K562 (cell line): ENCODE results near the gene FAM171A1. TPM values are rescaled to one million over a fixed set of nuclear protein-coding genes. Genes with fewer than 3 reads are reported as not detected.

ENCODE experiments used
- ATAC-seq: fragments of 200-7000 bp; cut with Tn5 transposase; 3 replicates; pipeline ENCODE4 v1.9.1; 2020; ENCODE audit warnings: moderate library complexity
- BruUV-seq: library from RNA; stranded (reverse); fragments of 400-500 nt; replicated peaks from 2 replicates; lab custom pipeline; 2021; lab: Mats Ljungman, UMichigan
- CTCF ChIA-PET: fragments of 300-600 bp; formaldehyde crosslinking; extraction: SDS; loops from one replicate; lab custom pipeline; 2021; ENCODE audit warnings: low intra/inter-chr PET ratio; lab: Yijun Ruan, JAX
- POLR2A ChIA-PET: fragments of 300-600, 350-650 bp; sonication (Branson Sonifier 250); formaldehyde crosslinking; extraction: SDS; loops from one replicate; lab custom pipeline; 2021; ENCODE audit warnings: antibody characterized with exemption, inconsistent platforms; lab: Yijun Ruan, JAX
- DNase-seq, 4 experiments: peaks; one replicate each; pipeline versions ENCODE4 v3.0.0 to v3.0.0-alpha.2; 2011 to 2018; ENCODE audit warnings: low spot score in 3 of 4, mixed read lengths in 3 of 4; ENCODE audit errors: extremely low read depth in 1 of 4
- FAIRE-seq: peaks from 2 replicates; lab custom pipeline; 2011; peaks lifted over from hg19 to GRCh38; lab: Jason Lieb, UNC
- H2AFZ ChIP-seq: 2 replicates; pipeline ENCODE4 v1.6.0; 2011; ENCODE audit warnings: low read depth, low read length, control low read depth, inconsistent platforms
- H3K27ac ChIP-seq: fragments of 200-600 bp; 3 replicates; pipeline ENCODE4 v1.8.0; 2011; ENCODE audit warnings: low read depth, mild to moderate bottlenecking, control low read depth, inconsistent platforms, low read length, moderate library complexity, mixed read lengths; ENCODE audit errors: extremely low read depth
- H3K27me3 ChIP-seq, 2 experiments: fragments of 300-600 bp in 1 of 2; 2 replicates in 1 of 2; 3 replicates in 1 of 2; pipeline versions ENCODE4 v1.6.0 to v1.8.0; 2011; ENCODE audit warnings: inconsistent platforms in 2 of 2, low read length in 2 of 2, mild to moderate bottlenecking in 1 of 2, mixed read lengths in 1 of 2, moderate library complexity in 1 of 2; ENCODE audit not compliant: control insufficient read depth in 2 of 2, insufficient read depth in 2 of 2
- H3K36me3 ChIP-seq: fragments of 300-600 bp; 3 replicates; pipeline ENCODE4 v1.8.0; 2011; ENCODE audit warnings: mild to moderate bottlenecking, low read length, inconsistent platforms; ENCODE audit not compliant: control insufficient read depth, insufficient read depth
- H3K4me1 ChIP-seq, 2 experiments: fragments of 200-600 bp in 1 of 2; replicated peaks in 1 of 2; 2 replicates in 1 of 2; 3 replicates in 1 of 2; pipeline versions ENCODE4 v1.5.1 to v1.8.0; 2011; ENCODE audit warnings: inconsistent platforms in 2 of 2, low read length in 2 of 2, mild to moderate bottlenecking in 1 of 2, mixed read lengths in 1 of 2, moderate library complexity in 1 of 2; ENCODE audit not compliant: control insufficient read depth in 2 of 2, insufficient read depth in 2 of 2
- H3K4me2 ChIP-seq: 2 replicates; pipeline ENCODE4 v1.6.1; 2011; ENCODE audit warnings: low read length, control low read depth, inconsistent platforms, mixed read lengths; ENCODE audit not compliant: insufficient read depth
- H3K4me3 ChIP-seq: fragments of 200-600 bp; sonication (generic), shearing (Covaris generic); 2 replicates; pipeline ENCODE4 v1.5.1; 2016; ENCODE audit warnings: control low read depth, inconsistent platforms
- H3K79me2 ChIP-seq: fragments of 200-600 bp; 3 replicates; pipeline ENCODE4 v1.8.0; 2011; ENCODE audit warnings: low read length, inconsistent platforms; ENCODE audit not compliant: control insufficient read depth, insufficient read depth
- H3K9ac ChIP-seq, 2 experiments: 2 replicates each; pipeline versions ENCODE4 v1.6.0 to v1.6.1; 2011; ENCODE audit warnings: low read depth in 2 of 2, low read length in 2 of 2, control low read depth in 1 of 2, inconsistent platforms in 1 of 2, mild to moderate bottlenecking in 1 of 2, mixed read lengths in 1 of 2; ENCODE audit not compliant: insufficient read depth in 1 of 2
- H3K9me1 ChIP-seq: one replicate; pipeline ENCODE4 v1.6.0; 2011; ENCODE audit warnings: inconsistent platforms, mild to moderate bottlenecking, low read length, moderate library complexity; ENCODE audit not compliant: control insufficient read depth, insufficient read depth
- H3K9me3 ChIP-seq: replicated peaks from 2 replicates; pipeline ENCODE4 v1.5.1; 2011; ENCODE audit warnings: low read depth, low read length, inconsistent platforms; ENCODE audit not compliant: control insufficient read depth, insufficient read depth
- H4K20me1 ChIP-seq: replicated peaks from 2 replicates; pipeline ENCODE4 v1.6.1; 2011; ENCODE audit warnings: low read length, inconsistent platforms, mixed read lengths; ENCODE audit not compliant: control insufficient read depth, insufficient read depth
- HDAC6 ChIP-seq: IDR thresholded peaks from 2 replicates; pipeline ENCODE4 v1.6.1; 2012; ENCODE audit warnings: low read depth, mild to moderate bottlenecking, control low read depth, inconsistent platforms, low read length, moderate library complexity
- NUFIP1 ChIP-seq: fragments of 450-650 bp; IDR thresholded peaks from 2 replicates; pipeline ENCODE4 v1.6.1; 2018; ENCODE audit not compliant: partially characterized antibody
- RFX5 ChIP-seq: IDR thresholded peaks from 2 replicates; pipeline ENCODE4 v1.6.1; 2011; ENCODE audit warnings: low read depth, mild to moderate bottlenecking, improper control_type of control experiment, low read length
- SMARCA4 ChIP-seq: fragments of 450-650 bp; IDR thresholded peaks from 2 replicates; pipeline ENCODE4 v1.6.1; 2016
- ZBTB7A ChIP-seq: IDR thresholded peaks from 2 replicates; pipeline ENCODE4 v1.6.1; 2011; ENCODE audit warnings: low read depth, mild to moderate bottlenecking, low read length, moderate library complexity, borderline replicate concordance; ENCODE audit not compliant: control insufficient read depth
- ZNF239 ChIP-seq: fragments of 250-450 bp; sonication (Bioruptor Pico); IDR thresholded peaks from 2 replicates; pipeline ENCODE4 v1.4.0; 2020; ENCODE audit warnings: mild to moderate bottlenecking
- WGBS: fragments of 100-300 bp; shearing (Covaris generic); methylation state at CpG from one replicate; pipeline ENCODE4 v1.1.6; 2016; ENCODE audit warnings: low coverage, mixed read lengths; ENCODE audit not compliant: insufficient coverage; ENCODE audit errors: missing lambda C conversion rate; 5-methylcytosine and 5-hydroxymethylcytosine counted together
- in situ Hi-C: fragments of 300-500 bp; cut with MboI; formaldehyde crosslinking; loops from 4 replicates; pipeline ENCODE4 v1.15.0; 2018; ENCODE audit warnings: inconsistent platforms, mixed read lengths
- intact Hi-C: fragments of 100-400 bp; cut with micrococcal nuclease; formaldehyde crosslinking; loops from 2 replicates; pipeline ENCODE4 v1.14.2; 2022
- polyA plus RNA-seq, 8 experiments: library from polyadenylated mRNA; depleted of rRNA in 4 of 8; stranded (reverse) in 5 of 8; unstranded in 3 of 8; fragments of >200 nt; fragmentation: Nextera tagmentation in 2 of 8; fragmentation: Illumina TruSeq in 1 of 8; extraction: Ambion mirVana in 2 of 8; extraction: Trizol in 1 of 8; gene quantifications; 2 replicates each; pipeline versions ENCODE4 v1.2.1 to v1.2.3, GENCODE V29; 2011 to 2014; ENCODE audit warnings: inconsistent platforms in 1 of 8, missing spikeins in 1 of 8
- total RNA-seq, 7 experiments: library from RNA; depleted of rRNA in 6 of 7; stranded (reverse); fragments of >200 nt in 6 of 7; fragmentation: Illumina TruSeq in 2 of 7; extraction: Trizol in 2 of 7; gene quantifications; 2 replicates each; pipeline versions ENCODE4 v1.2.1 to v1.2.3, GENCODE V29; 2011 to 2021; ENCODE audit warnings: low replicate concordance in 1 of 7
- TF ChIP-seq, protein P1 (sequence below): fragments of 250-450 bp; sonication (Bioruptor Pico); IDR thresholded peaks from 2 replicates; pipeline ENCODE4 v1.5.0; 2020; ENCODE audit warnings: mild to moderate bottlenecking, borderline replicate concordance
- TF ChIP-seq, protein P2 (sequence below): fragments of 450-650 bp; IDR thresholded peaks from 2 replicates; pipeline ENCODE4 v1.6.1; 2016; ENCODE audit warnings: low read depth, mild to moderate bottlenecking, moderate library complexity
- TF ChIP-seq, protein P3 (sequence below): sonication (generic); formaldehyde crosslinking; IDR thresholded peaks from 2 replicates; pipeline ENCODE4 v1.8.0; 2023; ENCODE audit warnings: missing genetic modification reagents, mild to moderate bottlenecking, borderline replicate concordance

Gene FAM171A1
- total and polyA plus RNA-seq, 9 of the 15 experiments (the other 6 are each of a cell fraction or from before 2014, with no cell fraction given): 0.51 to 8.2 (median 4.8) TPM

- H3K27ac ChIP-seq: no peak overlapping the region
- no peaks in the 10 kb centered on the region; the same call in 2 of the 3 replicates for H3K36me3 ChIP-seq
- peak; percentile 51 for FAIRE-seq
- ChIA-PET CTCF (interaction anchor here (0.7 kb wide), 1 partner anchor 254 kb away, joined by 4 read pairs; no protein-coding TSS in a partner anchor), POLR2A (interaction anchor here (1.2 kb wide), 1 partner anchor 11 kb away, joined by 3 read pairs; no protein-coding TSS in a partner anchor)
- H3K4me1 ChIP-seq: peaks cover 3 to 13% of the 10 kb centered on the region in 2 experiments; a peak in 4 of 5 replicates
- H3K9me1 ChIP-seq: no peaks in the 10 kb centered on the region
- intact Hi-C loops (no loop called here), in situ Hi-C loops (no loop called here)
- peak; percentile 28 to 71 (median 37) for DNase-seq
- H3K9ac ChIP-seq: no peak overlapping the region
- H3K27me3 ChIP-seq: peaks cover 2 to 22% of the 10 kb centered on the region in 2 experiments; a peak in 3 of 5 replicates
- H3K79me2 ChIP-seq: no peaks in the 10 kb centered on the region
- H2AFZ ChIP-seq: no peak overlapping the region
- no peaks in the 10 kb centered on the region for H4K20me1 ChIP-seq
- WGBS: 7% methylated on average over 3 of the region's 3 CpGs
- ATAC-seq: peak; percentile 98
- H3K4me3 ChIP-seq: no peak overlapping the region
- no peak overlapping the region for H3K4me2 ChIP-seq
- BruUV-seq: no TSS peak
- no peaks in the 10 kb centered on the region for H3K9me3 ChIP-seq
- no peak for TF ChIP-seq NUFIP1
- TF ChIP-seq, protein P1, sequence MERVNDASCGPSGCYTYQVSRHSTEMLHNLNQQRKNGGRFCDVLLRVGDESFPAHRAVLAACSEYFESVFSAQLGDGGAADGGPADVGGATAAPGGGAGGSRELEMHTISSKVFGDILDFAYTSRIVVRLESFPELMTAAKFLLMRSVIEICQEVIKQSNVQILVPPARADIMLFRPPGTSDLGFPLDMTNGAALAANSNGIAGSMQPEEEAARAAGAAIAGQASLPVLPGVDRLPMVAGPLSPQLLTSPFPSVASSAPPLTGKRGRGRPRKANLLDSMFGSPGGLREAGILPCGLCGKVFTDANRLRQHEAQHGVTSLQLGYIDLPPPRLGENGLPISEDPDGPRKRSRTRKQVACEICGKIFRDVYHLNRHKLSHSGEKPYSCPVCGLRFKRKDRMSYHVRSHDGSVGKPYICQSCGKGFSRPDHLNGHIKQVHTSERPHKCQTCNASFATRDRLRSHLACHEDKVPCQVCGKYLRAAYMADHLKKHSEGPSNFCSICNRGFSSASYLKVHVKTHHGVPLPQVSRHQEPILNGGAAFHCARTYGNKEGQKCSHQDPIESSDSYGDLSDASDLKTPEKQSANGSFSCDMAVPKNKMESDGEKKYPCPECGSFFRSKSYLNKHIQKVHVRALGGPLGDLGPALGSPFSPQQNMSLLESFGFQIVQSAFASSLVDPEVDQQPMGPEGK (CRISPR knock-in tag): no peak
- no peak for TF ChIP-seq HDAC6
- peak; percentile 45; the same call in 1 of the 2 replicates for TF ChIP-seq SMARCA4
- TF ChIP-seq RFX5: no peak
- TF ChIP-seq, protein P2, sequence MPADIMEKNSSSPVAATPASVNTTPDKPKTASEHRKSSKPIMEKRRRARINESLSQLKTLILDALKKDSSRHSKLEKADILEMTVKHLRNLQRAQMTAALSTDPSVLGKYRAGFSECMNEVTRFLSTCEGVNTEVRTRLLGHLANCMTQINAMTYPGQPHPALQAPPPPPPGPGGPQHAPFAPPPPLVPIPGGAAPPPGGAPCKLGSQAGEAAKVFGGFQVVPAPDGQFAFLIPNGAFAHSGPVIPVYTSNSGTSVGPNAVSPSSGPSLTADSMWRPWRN: no peak
- TF ChIP-seq ZNF239 (CRISPR knock-in tag): peak; percentile 69
- TF ChIP-seq, protein P3, sequence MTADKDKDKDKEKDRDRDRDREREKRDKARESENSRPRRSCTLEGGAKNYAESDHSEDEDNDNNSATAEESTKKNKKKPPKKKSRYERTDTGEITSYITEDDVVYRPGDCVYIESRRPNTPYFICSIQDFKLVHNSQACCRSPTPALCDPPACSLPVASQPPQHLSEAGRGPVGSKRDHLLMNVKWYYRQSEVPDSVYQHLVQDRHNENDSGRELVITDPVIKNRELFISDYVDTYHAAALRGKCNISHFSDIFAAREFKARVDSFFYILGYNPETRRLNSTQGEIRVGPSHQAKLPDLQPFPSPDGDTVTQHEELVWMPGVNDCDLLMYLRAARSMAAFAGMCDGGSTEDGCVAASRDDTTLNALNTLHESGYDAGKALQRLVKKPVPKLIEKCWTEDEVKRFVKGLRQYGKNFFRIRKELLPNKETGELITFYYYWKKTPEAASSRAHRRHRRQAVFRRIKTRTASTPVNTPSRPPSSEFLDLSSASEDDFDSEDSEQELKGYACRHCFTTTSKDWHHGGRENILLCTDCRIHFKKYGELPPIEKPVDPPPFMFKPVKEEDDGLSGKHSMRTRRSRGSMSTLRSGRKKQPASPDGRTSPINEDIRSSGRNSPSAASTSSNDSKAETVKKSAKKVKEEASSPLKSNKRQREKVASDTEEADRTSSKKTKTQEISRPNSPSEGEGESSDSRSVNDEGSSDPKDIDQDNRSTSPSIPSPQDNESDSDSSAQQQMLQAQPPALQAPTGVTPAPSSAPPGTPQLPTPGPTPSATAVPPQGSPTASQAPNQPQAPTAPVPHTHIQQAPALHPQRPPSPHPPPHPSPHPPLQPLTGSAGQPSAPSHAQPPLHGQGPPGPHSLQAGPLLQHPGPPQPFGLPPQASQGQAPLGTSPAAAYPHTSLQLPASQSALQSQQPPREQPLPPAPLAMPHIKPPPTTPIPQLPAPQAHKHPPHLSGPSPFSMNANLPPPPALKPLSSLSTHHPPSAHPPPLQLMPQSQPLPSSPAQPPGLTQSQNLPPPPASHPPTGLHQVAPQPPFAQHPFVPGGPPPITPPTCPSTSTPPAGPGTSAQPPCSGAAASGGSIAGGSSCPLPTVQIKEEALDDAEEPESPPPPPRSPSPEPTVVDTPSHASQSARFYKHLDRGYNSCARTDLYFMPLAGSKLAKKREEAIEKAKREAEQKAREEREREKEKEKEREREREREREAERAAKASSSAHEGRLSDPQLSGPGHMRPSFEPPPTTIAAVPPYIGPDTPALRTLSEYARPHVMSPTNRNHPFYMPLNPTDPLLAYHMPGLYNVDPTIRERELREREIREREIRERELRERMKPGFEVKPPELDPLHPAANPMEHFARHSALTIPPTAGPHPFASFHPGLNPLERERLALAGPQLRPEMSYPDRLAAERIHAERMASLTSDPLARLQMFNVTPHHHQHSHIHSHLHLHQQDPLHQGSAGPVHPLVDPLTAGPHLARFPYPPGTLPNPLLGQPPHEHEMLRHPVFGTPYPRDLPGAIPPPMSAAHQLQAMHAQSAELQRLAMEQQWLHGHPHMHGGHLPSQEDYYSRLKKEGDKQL (CRISPR knock-in tag): no peak
- TF ChIP-seq ZBTB7A: peak; percentile 47; the same call in 1 of the 2 replicates
Observed at GRCh38 chr10:15245530-15245929, 125.6 kb downstream of the FAM171A1 start.
